PC-9 (cell line): ENCODE results near the gene XPO1.

Source experiments
- EZH2 ChIP-seq: fragments of 200-600 bp; sonication (generic); IDR thresholded peaks from 2 replicates; pipeline ENCODE4 v1.8.0; 2017; ENCODE audit warnings: antibody characterized with exemption, low read depth
- TF ChIP-seq, protein P1 (sequence below): fragments of 200-600 bp; sonication (generic); conservative IDR thresholded peaks from 2 replicates; pipeline ENCODE4 v1.6.1; 2017; ENCODE audit warnings: mixed run types, antibody characterized with exemption, mild to moderate bottlenecking, moderate library complexity

GRCh38 chr2:61530749-61531148 is 7.4 kb downstream of the XPO1 start:
- TF ChIP-seq EZH2, result no peak
- TF ChIP-seq, protein P1, sequence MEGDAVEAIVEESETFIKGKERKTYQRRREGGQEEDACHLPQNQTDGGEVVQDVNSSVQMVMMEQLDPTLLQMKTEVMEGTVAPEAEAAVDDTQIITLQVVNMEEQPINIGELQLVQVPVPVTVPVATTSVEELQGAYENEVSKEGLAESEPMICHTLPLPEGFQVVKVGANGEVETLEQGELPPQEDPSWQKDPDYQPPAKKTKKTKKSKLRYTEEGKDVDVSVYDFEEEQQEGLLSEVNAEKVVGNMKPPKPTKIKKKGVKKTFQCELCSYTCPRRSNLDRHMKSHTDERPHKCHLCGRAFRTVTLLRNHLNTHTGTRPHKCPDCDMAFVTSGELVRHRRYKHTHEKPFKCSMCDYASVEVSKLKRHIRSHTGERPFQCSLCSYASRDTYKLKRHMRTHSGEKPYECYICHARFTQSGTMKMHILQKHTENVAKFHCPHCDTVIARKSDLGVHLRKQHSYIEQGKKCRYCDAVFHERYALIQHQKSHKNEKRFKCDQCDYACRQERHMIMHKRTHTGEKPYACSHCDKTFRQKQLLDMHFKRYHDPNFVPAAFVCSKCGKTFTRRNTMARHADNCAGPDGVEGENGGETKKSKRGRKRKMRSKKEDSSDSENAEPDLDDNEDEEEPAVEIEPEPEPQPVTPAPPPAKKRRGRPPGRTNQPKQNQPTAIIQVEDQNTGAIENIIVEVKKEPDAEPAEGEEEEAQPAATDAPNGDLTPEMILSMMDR, result no peak
